PC-9 (cell line): ENCODE measurements around the gene NFE2L3. TPM values are rescaled to one million over a fixed set of nuclear protein-coding genes. Genes with fewer than 3 reads are reported as not detected.
"Not testable (repeated sequence)": the region's sequence is repeated elsewhere in the genome, so short reads cannot be mapped to it uniquely, and the experiment has no call there.

Experiments used
- BruUV-seq: library from RNA; stranded (reverse); fragments of 400-500 nt; replicated peaks from 2 replicates; lab custom pipeline; 2021; lab: Mats Ljungman, UMichigan
- CTCF ChIA-PET: fragments of 300-600 bp; sonication (Branson Sonifier 250); formaldehyde crosslinking; loops from one replicate; lab custom pipeline; 2022; ENCODE audit warnings: antibody characterized with exemption; lab: Charles Lee
- POLR2A ChIA-PET: fragments of 300-600 bp; sonication (Branson Sonifier 250); formaldehyde crosslinking; loops from one replicate; lab custom pipeline; 2022; ENCODE audit warnings: antibody characterized with exemption; ENCODE audit not compliant: unreplicated experiment; lab: Charles Lee
- DNase-seq, 2 experiments: peaks; one replicate each; pipeline versions ENCODE4 v3.0.0 to v3.0.0-alpha.2; 2015 to 2022; ENCODE audit warnings: mixed read lengths in 1 of 2
- H2AFZ ChIP-seq: fragments of 200-600 bp; sonication (generic); 2 replicates; pipeline ENCODE4 v1.8.1; 2017; ENCODE audit warnings: antibody characterized with exemption
- H3F3A ChIP-seq: fragments of 200-600 bp; sonication (generic); 2 replicates; pipeline ENCODE4 v1.8.1; 2017; ENCODE audit warnings: antibody characterized with exemption, mild to moderate bottlenecking, low read depth; ENCODE audit not compliant: insufficient read depth
- H3K27ac ChIP-seq: fragments of 200-600 bp; sonication (generic); 2 replicates; pipeline ENCODE4 v1.6.1; 2016; ENCODE audit warnings: mixed run types
- H3K27me3 ChIP-seq: fragments of 200-600 bp; sonication (generic); 2 replicates; pipeline ENCODE4 v1.6.1; 2016; ENCODE audit warnings: low read depth, mixed run types; ENCODE audit not compliant: insufficient read depth
- H3K36me3 ChIP-seq: fragments of 200-600 bp; sonication (generic); 2 replicates; pipeline ENCODE4 v1.6.1; 2016; ENCODE audit warnings: low read depth, mixed run types
- H3K4me1 ChIP-seq: fragments of 200-600 bp; sonication (generic); replicated peaks from 2 replicates; pipeline ENCODE4 v1.6.1; 2016; ENCODE audit warnings: mixed run types; ENCODE audit not compliant: insufficient read depth
- H3K4me2 ChIP-seq: fragments of 200-600 bp; sonication (generic); 2 replicates; pipeline ENCODE4 v1.6.1; 2017; ENCODE audit warnings: mixed run types
- H3K4me3 ChIP-seq: fragments of 200-600 bp; sonication (generic); 2 replicates; pipeline ENCODE4 v1.6.1; 2016; ENCODE audit warnings: mixed run types
- H3K79me2 ChIP-seq: fragments of 200-600 bp; sonication (generic); 2 replicates; pipeline ENCODE4 v1.6.1; 2017; ENCODE audit warnings: low read depth, mixed run types
- H3K9me2 ChIP-seq: fragments of 200-600 bp; sonication (generic); 2 replicates; pipeline ENCODE4 v1.8.1; 2017; ENCODE audit warnings: mild to moderate bottlenecking; ENCODE audit not compliant: insufficient read depth
- H3K9me3 ChIP-seq: fragments of 200-600 bp; sonication (generic); 2 replicates; pipeline ENCODE4 v1.8.1; 2016; ENCODE audit warnings: low read depth; ENCODE audit not compliant: insufficient read depth
- H4K20me1 ChIP-seq: fragments of 200-600 bp; sonication (generic); 2 replicates; pipeline ENCODE4 v1.8.1; 2017; ENCODE audit not compliant: insufficient read depth
- CTCF ChIP-seq: fragments of 200-600 bp; sonication (generic); conservative IDR thresholded peaks from 2 replicates; pipeline ENCODE4 v1.6.1; 2017; ENCODE audit warnings: mixed run types, antibody characterized with exemption, mild to moderate bottlenecking, moderate library complexity
- EZH2 ChIP-seq: fragments of 200-600 bp; sonication (generic); IDR thresholded peaks from 2 replicates; pipeline ENCODE4 v1.8.0; 2017; ENCODE audit warnings: antibody characterized with exemption, low read depth
- intact Hi-C: fragments of 100-400 bp; cut with micrococcal nuclease; formaldehyde crosslinking; loops from one replicate; pipeline ENCODE4 v1.10.0; 2022; ENCODE audit not compliant: unreplicated experiment
- total RNA-seq: library from RNA; stranded (reverse); gene quantifications from 2 replicates; pipeline ENCODE4 v1.2.3, GENCODE V29; 2021

Gene NFE2L3
- total RNA-seq, 1 experiment from 2014 or later, result 49.1 TPM

- no peaks in the 10 kb centered on the region for H3K27me3 ChIP-seq
- no peak overlapping the region for H3K4me3 ChIP-seq
- intact Hi-C loops, result no loop called here
- no peaks in the 10 kb centered on the region for H3F3A ChIP-seq
- no peak overlapping the region for H3K27ac ChIP-seq
- 0 out of 2 replicates have a peak, but pooled peaks cover 6% of the 10 kb centered on the region for H3K4me1 ChIP-seq
- no peaks in the 10 kb centered on the region for H3K9me3 ChIP-seq
- no peak for DNase-seq
- no peaks in the 10 kb centered on the region for H3K36me3 ChIP-seq
- no peak overlapping the region for H3K4me2 ChIP-seq
- no peak overlapping the region for H2AFZ ChIP-seq
- H3K79me2 ChIP-seq, result no peaks in the 10 kb centered on the region
- no peaks in the 10 kb centered on the region for H4K20me1 ChIP-seq
- H3K9me2 ChIP-seq, result no peaks in the 10 kb centered on the region
- BruUV-seq, result no TSS peak
- CTCF ChIA-PET, result interaction anchor here (0.6 kb wide), 1 partner anchor 94 kb away, joined by 10 read pairs; no protein-coding TSS in a partner anchor
- TF ChIP-seq CTCF (no peak), EZH2 (no peak)
- POLR2A ChIA-PET, result no interaction called here
These were observed 29.3 kb upstream of the NFE2L3 start for GRCh38 chr7:26122745-26123144.

GRCh38 chr7:26124775-26125174 lies 27.2 kb upstream of the NFE2L3 start:
- H3K79me2 ChIP-seq, BruUV-seq, H3K36me3 ChIP-seq, H3K9me2 ChIP-seq, POLR2A ChIA-PET, CTCF ChIA-PET, H3K4me2 ChIP-seq, H3K27me3 ChIP-seq, H3K4me1 ChIP-seq, H4K20me1 ChIP-seq, H3K4me3 ChIP-seq, H2AFZ ChIP-seq, H3F3A ChIP-seq, intact Hi-C loops, H3K9me3 ChIP-seq, H3K27ac ChIP-seq, DNase-seq: not testable (repeated sequence)

GRCh38 chr7:26127411-26127810 lies 24.6 kb upstream of the NFE2L3 start:
- no TSS peak for BruUV-seq
- no peak overlapping the region for H3K27ac ChIP-seq

More at GRCh38 chr7:26127411-26127810, 24.6 kb upstream of the NFE2L3 start:
- no peaks in the 10 kb centered on the region for H3K36me3 ChIP-seq
- no peaks in the 10 kb centered on the region for H3F3A ChIP-seq
- POLR2A ChIA-PET, result no interaction called here
- no peak overlapping the region for H2AFZ ChIP-seq
- H3K27me3 ChIP-seq, result no peaks in the 10 kb centered on the region
- H3K9me3 ChIP-seq, result no peaks in the 10 kb centered on the region
- H3K9me2 ChIP-seq, result no peaks in the 10 kb centered on the region
- H3K4me1 ChIP-seq, result 0 out of 2 replicates have a peak, but pooled peaks cover 7% of the 10 kb centered on the region
- H3K4me3 ChIP-seq, result no peak overlapping the region
- no peaks in the 10 kb centered on the region for H3K79me2 ChIP-seq
- no peak overlapping the region for H3K4me2 ChIP-seq
- peak in 1 of 2 experiments; percentile 56 for DNase-seq
- CTCF ChIA-PET, result interaction anchor here (0.6 kb wide), 1 partner anchor 25 kb away, joined by 6 read pairs; the partner anchor contains the start of gene NFE2L3
- TF ChIP-seq EZH2 (no peak), CTCF (no peak)
- intact Hi-C loops, result no loop called here
- no peaks in the 10 kb centered on the region for H4K20me1 ChIP-seq
